ENCODE results near the gene RAB35. TPM values are rescaled to one million over a fixed set of nuclear protein-coding genes. Genes with fewer than 3 reads are reported as not detected.

The RAB35 gene
- total RNA-seq, 2 donors from 2014 or later = 4.0 to 7.0 TPM

GRCh38 chr12:120130011-120130410 lies 13.5 kb upstream of the RAB35 start:
- DNase-seq = no peak
- ATAC-seq = no peak
- no peak overlapping the region for H3K4me3 ChIP-seq
- no peaks in the 10 kb centered on the region for H3K9me3 ChIP-seq
- no peak for TF ChIP-seq POLR2A (IDR thresholded peaks at IDR 0.05)
- no peak for TF ChIP-seq CTCF (IDR thresholded peaks at IDR 0.05)
- H3K4me1 ChIP-seq = no peaks in the 10 kb centered on the region
- intact Hi-C loops (cut with DNase I) = no loop called here
- H3K36me3 ChIP-seq (replicated peaks in 1 of 2; ENCODE audit: insufficient read depth in 1 of 2, low read depth in 2 of 2) = peaks cover 21 to 62% of the 10 kb centered on the region in 2 donors
- 77 to 96% methylated on average over 4 to 6 of the region's 6 CpGs for WGBS, 2 donors
- no peaks in the 10 kb centered on the region for H3K27me3 ChIP-seq
- no peak overlapping the region for H3K27ac ChIP-seq

- H3K9me3 ChIP-seq = no peaks in the 10 kb centered on the region
- TF ChIP-seq CTCF (IDR thresholded peaks at IDR 0.05) = no peak
- peaks cover 5 to 31% of the 10 kb centered on the region in 2 donors for H3K36me3 ChIP-seq (replicated peaks in 1 of 2; ENCODE audit: insufficient read depth in 1 of 2, low read depth in 2 of 2)
- 77 to 91% methylated on average over 2 of the region's 2 CpGs for WGBS, 2 donors
- DNase-seq = peak in 1 of 4 donors; percentile 63
- no peak overlapping the region for H3K27ac ChIP-seq
- no peaks in the 10 kb centered on the region for H3K4me1 ChIP-seq
- H3K4me3 ChIP-seq = no peak overlapping the region
- H3K27me3 ChIP-seq = no peaks in the 10 kb centered on the region
- no peak for ATAC-seq
- intact Hi-C loops (cut with DNase I) = no loop called here
Measured at GRCh38 chr12:120126635-120127005, 10.1 kb upstream of the RAB35 start.

GRCh38 chr12:120125792-120126634 lies 9.5 kb upstream of the RAB35 start:
- no peak overlapping the region for H3K27ac ChIP-seq
- H3K27me3 ChIP-seq = no peaks in the 10 kb centered on the region
- no peaks in the 10 kb centered on the region for H3K9me3 ChIP-seq
- DNase-seq (no peak), ATAC-seq (no peak)
- TF ChIP-seq CTCF (IDR thresholded peaks at IDR 0.05) (no peak), POLR2A (IDR thresholded peaks at IDR 0.05) (no peak)
- H3K4me1 ChIP-seq = no peaks in the 10 kb centered on the region
- peaks cover 5 to 26% of the 10 kb centered on the region in 2 donors for H3K36me3 ChIP-seq (replicated peaks in 1 of 2; ENCODE audit: insufficient read depth in 1 of 2, low read depth in 2 of 2)
- H3K4me3 ChIP-seq = no peak overlapping the region
- intact Hi-C loops (cut with DNase I) = no loop called here
- 80 to 88% methylated on average over 6 of the region's 6 CpGs for WGBS, 2 donors

- no peak overlapping the region for H3K4me3 ChIP-seq
- no peak for DNase-seq
- H3K27ac ChIP-seq = no peak overlapping the region
- WGBS, 2 donors = 93% methylated on average over 4 of the region's 4 CpGs
- intact Hi-C loops (cut with DNase I) = no loop called here
- ATAC-seq = no peak
- H3K9me3 ChIP-seq = no peaks in the 10 kb centered on the region
- H3K27me3 ChIP-seq = no peaks in the 10 kb centered on the region
- peaks cover 0 to 18% of the 10 kb centered on the region in 2 donors for H3K36me3 ChIP-seq (replicated peaks in 1 of 2; ENCODE audit: insufficient read depth in 1 of 2, low read depth in 2 of 2)
- H3K4me1 ChIP-seq = no peaks in the 10 kb centered on the region
- TF ChIP-seq CTCF (IDR thresholded peaks at IDR 0.05) (no peak), POLR2A (IDR thresholded peaks at IDR 0.05) (no peak)
Measured at GRCh38 chr12:120125029-120125428, 8.5 kb upstream of the RAB35 start.
